HCT116 (cell line): ENCODE measurements around the gene MUC4.

Experiments
- CTCF ChIP-seq, 3 experiments: fragments of 200-600 bp in 1 of 3; sonication (generic) in 1 of 3; IDR thresholded peaks in 2 of 3; conservative IDR thresholded peaks in 1 of 3; 2 replicates each; pipeline ENCODE4 v1.5.1; 2012 to 2017; ENCODE audit warnings: low read depth in 2 of 3, low read length in 2 of 3, antibody characterized with exemption in 1 of 3, borderline replicate concordance in 1 of 3, control low read depth in 1 of 3, mild to moderate bottlenecking in 1 of 3, mixed read lengths in 1 of 3, mixed run types in 1 of 3, moderate library complexity in 1 of 3; ENCODE audit not compliant: insufficient read depth in 1 of 3
- EZH2 ChIP-seq: fragments of 200-600 bp; sonication (generic); IDR thresholded peaks from 2 replicates; pipeline ENCODE4 v1.6.1; 2017; ENCODE audit warnings: antibody characterized with exemption, mixed run types
- POLR2AphosphoS5 ChIP-seq: IDR thresholded peaks from 2 replicates; pipeline ENCODE4 v1.6.1; 2011; ENCODE audit warnings: mild to moderate bottlenecking, low read depth, low read length, moderate library complexity

- TF ChIP-seq EZH2 (no peak), POLR2AphosphoS5 (no peak), CTCF (IDR thresholded peaks at IDR 0.05 in 2 of 3, conservative IDR thresholded peaks at IDR 0.05 in 1 of 3; ENCODE audit: borderline replicate concordance in 1 of 3, insufficient read depth in 1 of 3, low read depth in 2 of 3, low read length in 2 of 3) (no peak)
These were observed 56.8 kb downstream of the MUC4 start for GRCh38 chr3:195754906-195755305.
